Left lung (tissue), 10 donors: Measurements from ENCODE around the gene SUCLG2. TPM values are rescaled to one million over a fixed set of nuclear protein-coding genes. Genes with fewer than 3 reads are reported as not detected.
A peak's percentile ranks its signal among the peaks of the same experiment; 100 is the strongest.

Source experiments
- ATAC-seq: fragments of 200-7000 bp; cut with Tn5 transposase; one replicate; pipeline ENCODE4 v1.9.1; 2020; ENCODE audit warnings: moderate library complexity
- DNase-seq, 4 donors: peaks; one replicate each; pipeline ENCODE4 v3.0.0-alpha.2; 2013 to 2020
- H3K27ac ChIP-seq, 2 donors: fragments of 200-600 bp; sonication (generic) in 1 of 2; one replicate each; pipeline versions ENCODE4 v1.5.0 to v1.8.0; 2020 to 2021
- H3K27me3 ChIP-seq, 2 donors: fragments of 200-600 bp; sonication (generic) in 1 of 2; one replicate each; pipeline versions ENCODE4 v1.5.0 to v1.8.0; 2020 to 2021
- H3K36me3 ChIP-seq, 2 donors: fragments of 200-600 bp; sonication (generic) in 1 of 2; one replicate each; pipeline versions ENCODE4 v1.5.0 to v1.8.0; 2020 to 2021
- H3K4me1 ChIP-seq, 2 donors: fragments of 200-600 bp; one replicate each; pipeline ENCODE4 v1.8.0; 2021
- H3K4me3 ChIP-seq, 2 donors: fragments of 200-600 bp; sonication (generic) in 1 of 2; one replicate each; pipeline versions ENCODE4 v1.5.0 to v1.8.0; 2020 to 2021; ENCODE audit warnings: mild to moderate bottlenecking in 1 of 2
- H3K9me3 ChIP-seq, 2 donors: fragments of 200-600 bp; sonication (generic) in 1 of 2; one replicate each; pipeline versions ENCODE4 v1.5.0 to v1.8.0; 2020 to 2021
- CTCF ChIP-seq, 2 donors: fragments of 200-600 bp; sonication (generic) in 1 of 2; IDR thresholded peaks; one replicate each; pipeline versions ENCODE4 v1.5.0 to v1.8.0; 2021; ENCODE audit warnings: antibody characterized with exemption in 2 of 2
- intact Hi-C, 2 donors: fragments of 100-400 bp; cut with DNase I; formaldehyde crosslinking; loops; one replicate each; pipeline versions ENCODE4 v1.11.2 to v1.14.2; 2022
- polyA plus RNA-seq, 6 donors: library from polyadenylated mRNA; unstranded; fragments of 120-200 nt; gene quantifications; one replicate each; pipeline ENCODE4 v1.2.1, GENCODE V29; 2013; ENCODE audit not compliant: insufficient read length in 6 of 6
- total RNA-seq, 2 donors: library from RNA; stranded (reverse); fragmentation: NEBNext Ultra II Directional; extraction: Animal tissue kit (Norgen Biotek cat#: 25700); gene quantifications; one replicate each; pipeline ENCODE4 v1.2.1, GENCODE V29; 2021
- donor health status: DM: no; HTN: yes; CAD: no.
- donor health status: DM: no; HTN: no; CAD: no.

SUCLG2 gene
- total and polyA plus RNA-seq, 8 donors = 52.7 to 74.1 (median 60.0) TPM

- intact Hi-C loops = no loop called here
- no peaks in the 10 kb centered on the region for H3K36me3 ChIP-seq
- no peak overlapping the region for H3K27ac ChIP-seq
- no peak for DNase-seq
- no peak for TF ChIP-seq CTCF (IDR thresholded peaks at IDR 0.05)
- H3K27me3 ChIP-seq = no peaks in the 10 kb centered on the region
- H3K4me1 ChIP-seq = no peaks in the 10 kb centered on the region
- H3K9me3 ChIP-seq = peaks cover 0 to 2% of the 10 kb centered on the region in 2 donors
- no peak overlapping the region for H3K4me3 ChIP-seq
- ATAC-seq = no peak
Observed at GRCh38 chr3:67362686-67363085, 291.7 kb downstream of the SUCLG2 start.

- ATAC-seq (no peak), DNase-seq (no peak)
- no peaks in the 10 kb centered on the region for H3K27me3 ChIP-seq
- H3K9me3 ChIP-seq = no peaks in the 10 kb centered on the region
- no peak overlapping the region for H3K4me3 ChIP-seq
- no peaks in the 10 kb centered on the region for H3K36me3 ChIP-seq
- no peaks in the 10 kb centered on the region for H3K4me1 ChIP-seq
- no peak overlapping the region for H3K27ac ChIP-seq
- intact Hi-C loops = no loop called here
- no peak for TF ChIP-seq CTCF (IDR thresholded peaks at IDR 0.05)
Observed at GRCh38 chr3:67361770-67362169, 292.6 kb downstream of the SUCLG2 start.

- intact Hi-C loops = no loop called here
- H3K27me3 ChIP-seq = no peaks in the 10 kb centered on the region
- TF ChIP-seq CTCF (IDR thresholded peaks at IDR 0.05) = no peak
- no peaks in the 10 kb centered on the region for H3K9me3 ChIP-seq
- DNase-seq (no peak), ATAC-seq (no peak)
- H3K4me3 ChIP-seq = no peak overlapping the region
- H3K4me1 ChIP-seq = no peaks in the 10 kb centered on the region
- H3K27ac ChIP-seq = no peak overlapping the region
- no peaks in the 10 kb centered on the region for H3K36me3 ChIP-seq
Observed at GRCh38 chr3:67361323-67361722, 293.1 kb downstream of the SUCLG2 start.

GRCh38 chr3:67357610-67358458 is 296.6 kb downstream of the SUCLG2 start:
- H3K27me3 ChIP-seq = no peaks in the 10 kb centered on the region
- intact Hi-C loops = no loop called here
- DNase-seq = no peak
- H3K4me3 ChIP-seq = no peak overlapping the region
- peak; percentile 84 for ATAC-seq
- no peaks in the 10 kb centered on the region for H3K36me3 ChIP-seq
- H3K4me1 ChIP-seq = no peaks in the 10 kb centered on the region
- no peaks in the 10 kb centered on the region for H3K9me3 ChIP-seq
- no peak overlapping the region for H3K27ac ChIP-seq
- TF ChIP-seq CTCF (IDR thresholded peaks at IDR 0.05) = peak in 1 of 2 donors; percentile 11

- Histone ChIP-seq H3K36me3 (no peaks in the 10 kb centered on the region), H3K27me3 (no peaks in the 10 kb centered on the region), H3K4me1 (no peaks in the 10 kb centered on the region), H3K9me3 (peaks cover 0 to 7% of the 10 kb centered on the region in 2 donors), H3K27ac (no peak overlapping the region), H3K4me3 (no peak overlapping the region)
- TF ChIP-seq CTCF (IDR thresholded peaks at IDR 0.05) = no peak
- intact Hi-C loops = no loop called here
- ATAC-seq (no peak), DNase-seq (no peak)
Observed at GRCh38 chr3:67349551-67350174, 304.7 kb downstream of the SUCLG2 start.
